ENCODE measurements around the gene BEST2.

The BEST2 gene

GRCh38 chr19:12730064-12730463 lies 21.5 kb upstream of the BEST2 start:
- no peak for DNase-seq (ENCODE audit: low read depth)

GRCh38 chr19:12731337-12731736 lies 20.3 kb upstream of the BEST2 start:
- no peak for DNase-seq (ENCODE audit: low read depth)

GRCh38 chr19:12733369-12734214 lies 18.0 kb upstream of the BEST2 start:
- DNase-seq (ENCODE audit: low read depth), result peak; percentile 51

GRCh38 chr19:12736995-12737834 lies 14.4 kb upstream of the BEST2 start, which contains the start of gene GET3:
GET3 (plus strand) TSS chr19:12737497; CDS start chr19:12737506, 9 bp downstream.
- peak; percentile 69 for DNase-seq (ENCODE audit: low read depth)

- DNase-seq (ENCODE audit: low read depth), result no peak
These were observed 13.7 kb upstream of the BEST2 start for GRCh38 chr19:12737835-12738351.

- DNase-seq (ENCODE audit: low read depth), result no peak
These were observed 6.3 kb upstream of the BEST2 start for GRCh38 chr19:12745166-12745897.

- DNase-seq (ENCODE audit: low read depth), result no peak
These were observed 3.1 kb upstream of the BEST2 start for GRCh38 chr19:12748489-12748888.

- no peak for DNase-seq (ENCODE audit: low read depth)
These were observed 1.6 kb upstream of the BEST2 start for GRCh38 chr19:12749938-12750521.

GRCh38 chr19:12750851-12751250 lies 740 bp upstream of the BEST2 start:
- DNase-seq (ENCODE audit: low read depth), result no peak

- no peak for DNase-seq (ENCODE audit: low read depth)
These were observed 628 bp downstream of the BEST2 start for GRCh38 chr19:12752056-12752781.

- DNase-seq (ENCODE audit: low read depth), result no peak
These were observed 3.0 kb downstream of the BEST2 start for GRCh38 chr19:12754465-12755196.

GRCh38 chr19:12756150-12756883 lies 4.7 kb downstream of the BEST2 start:
- no peak for DNase-seq (ENCODE audit: low read depth)

- DNase-seq (ENCODE audit: low read depth), result peak; percentile 54
These were observed 6.1 kb downstream of the BEST2 start for GRCh38 chr19:12757544-12758274.

- no peak for DNase-seq (ENCODE audit: low read depth)
These were observed 8.1 kb downstream of the BEST2 start for GRCh38 chr19:12759686-12760085.

- DNase-seq (ENCODE audit: low read depth), result no peak
These were observed 11.5 kb downstream of the BEST2 start for GRCh38 chr19:12763100-12763499.

GRCh38 chr19:12764698-12765097 lies 13.1 kb downstream of the BEST2 start:
- no peak for DNase-seq (ENCODE audit: low read depth)

GRCh38 chr19:12766051-12766521 lies 14.5 kb downstream of the BEST2 start:
- DNase-seq (ENCODE audit: low read depth), result peak; percentile 58

GRCh38 chr19:12767150-12767549 lies 15.6 kb downstream of the BEST2 start:
- no peak for DNase-seq (ENCODE audit: low read depth)

- no peak for DNase-seq (ENCODE audit: low read depth)
These were observed 16.1 kb downstream of the BEST2 start for GRCh38 chr19:12767666-12768065.

Measured in activated T-cell treated with anti-CD3 and anti-CD28 coated beads for 24 hours (primary cell).